HepG2 (cell line): ENCODE results near the gene EVA1A. TPM values are rescaled to one million over a fixed set of nuclear protein-coding genes. Genes with fewer than 3 reads are reported as not detected.

Experiments used
- ATAC-seq: fragments of 200-7000 bp; cut with Tn5 transposase; 3 replicates; pipeline ENCODE4 v1.9.1; 2020; ENCODE audit warnings: mild to moderate bottlenecking, moderate library complexity
- BruUV-seq: library from RNA; stranded (reverse); fragments of 400-500 nt; replicated peaks from 2 replicates; lab custom pipeline; 2021; lab: Mats Ljungman, UMichigan
- CTCF ChIA-PET: fragments of 300-600 bp; formaldehyde crosslinking; extraction: SDS; loops from one replicate; lab custom pipeline; 2021; ENCODE audit warnings: low total read pairs, inconsistent platforms, low intra/inter-chr PET ratio; lab: Yijun Ruan, JAX
- POLR2A ChIA-PET: fragments of 350-600 bp; sonication (Branson Sonifier 250); formaldehyde crosslinking; loops from one replicate; lab custom pipeline; 2020; ENCODE audit warnings: antibody characterized with exemption, inconsistent platforms; lab: Yijun Ruan, JAX
- DNase-seq: peaks from one replicate; pipeline ENCODE4 v3.0.0-alpha.2; 2015; ENCODE audit warnings: low spot score
- FAIRE-seq: peaks from 3 replicates; lab custom pipeline; 2011; peaks lifted over from hg19 to GRCh38; lab: Jason Lieb, UNC
- H2AFZ ChIP-seq: one replicate; pipeline ENCODE4 v1.6.1; 2011; ENCODE audit warnings: low read length, inconsistent platforms
- H3K27ac ChIP-seq: fragments of 300-600 bp; 3 replicates; pipeline ENCODE4 v1.8.0; 2011; ENCODE audit warnings: mixed run types, mild to moderate bottlenecking, mixed read lengths, low read length, inconsistent platforms; ENCODE audit not compliant: insufficient read depth; ENCODE audit errors: extremely low read length
- H3K27me3 ChIP-seq, 2 experiments: fragments of 200-600 bp in 1 of 2; 2 replicates in 1 of 2; 3 replicates in 1 of 2; pipeline versions ENCODE4 v1.6.0 to v1.8.0; 2011; ENCODE audit warnings: low read length in 2 of 2, mild to moderate bottlenecking in 2 of 2, moderate library complexity in 2 of 2, inconsistent platforms in 1 of 2; ENCODE audit not compliant: insufficient read depth in 2 of 2, control insufficient read depth in 1 of 2
- H3K36me3 ChIP-seq, 2 experiments: fragments of 200-600 bp in 1 of 2; replicated peaks in 1 of 2; 2 replicates in 1 of 2; 3 replicates in 1 of 2; pipeline versions ENCODE4 v1.5.1 to v1.8.0; 2011; ENCODE audit warnings: low read length in 2 of 2, inconsistent platforms in 1 of 2; ENCODE audit not compliant: insufficient read depth in 2 of 2, control insufficient read depth in 1 of 2
- H3K4me1 ChIP-seq: 2 replicates; pipeline ENCODE4 v1.5.1; 2012; ENCODE audit warnings: low read length, inconsistent platforms; ENCODE audit not compliant: insufficient read depth
- H3K4me2 ChIP-seq: 2 replicates; pipeline ENCODE4 v1.6.0; 2011; ENCODE audit warnings: low read depth, low read length, inconsistent platforms
- H3K4me3 ChIP-seq, 3 experiments: fragments of 200-600 bp in 1 of 3; sonication (generic), shearing (Covaris generic) in 1 of 3; replicated peaks in 1 of 3; 2 replicates each; pipeline ENCODE4 v1.5.1; 2011 to 2016; ENCODE audit warnings: low read length in 3 of 3, inconsistent platforms in 2 of 3, low read depth in 2 of 3, mild to moderate bottlenecking in 2 of 3, control low read depth in 1 of 3, mixed read lengths in 1 of 3; ENCODE audit not compliant: insufficient read depth in 1 of 3
- H3K79me2 ChIP-seq: one replicate; pipeline ENCODE4 v1.6.1; 2011; ENCODE audit warnings: low read length, inconsistent platforms; ENCODE audit not compliant: insufficient read depth
- H3K9ac ChIP-seq: 2 replicates; pipeline ENCODE4 v1.6.0; 2011; ENCODE audit warnings: mild to moderate bottlenecking, low read depth, low read length, inconsistent platforms; ENCODE audit not compliant: insufficient read depth
- H3K9me3 ChIP-seq: 2 replicates; pipeline ENCODE4 v1.5.1; 2012; ENCODE audit warnings: mild to moderate bottlenecking, low read length
- H4K20me1 ChIP-seq: 2 replicates; pipeline ENCODE4 v1.6.0; 2011; ENCODE audit warnings: inconsistent platforms, mild to moderate bottlenecking, low read length, moderate library complexity; ENCODE audit not compliant: insufficient read depth
- HCFC1 ChIP-seq: fragments of 150-350 bp; IDR thresholded peaks from 2 replicates; pipeline ENCODE4 v1.6.1; 2014; ENCODE audit warnings: low read depth, low read length
- NCOA5 ChIP-seq: sonication (generic); formaldehyde crosslinking; IDR thresholded peaks from 2 replicates; pipeline ENCODE4 v1.4.0; 2020; ENCODE audit warnings: missing genetic modification reagents
- RFX5 ChIP-seq: IDR thresholded peaks from 2 replicates; pipeline ENCODE4 v1.6.1; 2011; ENCODE audit warnings: low read depth, low read length, improper control_type of control experiment
- WGBS: methylation state at CpG from one replicate; pipeline ENCODE4 v1.1.6; 2017; ENCODE audit warnings: low lambda C conversion rate; 5-methylcytosine and 5-hydroxymethylcytosine counted together
- in situ Hi-C: cut with HindIII; loops from 2 replicates; pipeline ENCODE4 v1.10.0; 2017; ENCODE audit warnings: low pct_unique_long_range_greater_than_20kb; ENCODE audit not compliant: extremely low pct_ligation_motif_present
- intact Hi-C: fragments of 100-400 bp; cut with micrococcal nuclease; formaldehyde crosslinking; loops from one replicate; pipeline ENCODE4 v1.10.0; 2022; ENCODE audit not compliant: unreplicated experiment
- polyA plus RNA-seq, 8 experiments: library from polyadenylated mRNA; depleted of rRNA in 3 of 8; stranded (reverse) in 7 of 8; unstranded in 1 of 8; fragments of >200 nt; fragmentation: Illumina TruSeq in 4 of 8; extraction: Trizol in 4 of 8; gene quantifications; 2 replicates each; pipeline versions ENCODE4 v1.2.1 to v1.2.3, GENCODE V29; 2011 to 2016; ENCODE audit warnings: low read depth in 4 of 8, missing spikeins in 1 of 8, mixed read lengths in 1 of 8; ENCODE audit not compliant: insufficient read depth in 1 of 8
- total RNA-seq, 5 experiments: library from RNA; depleted of rRNA; stranded (reverse); fragments of >200 nt; fragmentation: Illumina TruSeq; extraction: Trizol; gene quantifications; 2 replicates each; pipeline ENCODE4 v1.2.3, GENCODE V29; 2016; ENCODE audit warnings: low read depth in 1 of 5
- TF ChIP-seq, protein P1 (sequence below): sonication (generic); formaldehyde crosslinking; IDR thresholded peaks from 2 replicates; pipeline ENCODE4 v1.4.0; 2020; ENCODE audit warnings: mild to moderate bottlenecking, low read depth, missing genetic modification reagents
- TF ChIP-seq, protein P2 (sequence below): IDR thresholded peaks from 2 replicates; pipeline ENCODE4 v1.6.1; 2012; ENCODE audit warnings: low read depth, low read length, improper control_type of control experiment
- TF ChIP-seq, protein P3 (sequence below), 2 experiments: fragments of 450-650 bp in 1 of 2; sonication (generic) in 1 of 2; formaldehyde crosslinking in 1 of 2; IDR thresholded peaks; 2 replicates each; pipeline versions ENCODE4 v1.6.1 to v1.8.0; 2016 to 2022; ENCODE audit warnings: antibody characterized with exemption in 1 of 2, mild to moderate bottlenecking in 1 of 2, missing genetic modification reagents in 1 of 2

EVA1A gene
- total and polyA plus RNA-seq, 2 of the 13 experiments (the other 11 are each of a cell fraction or from before 2014, with no cell fraction given), result 57.5 to 57.8 TPM

DNA sequence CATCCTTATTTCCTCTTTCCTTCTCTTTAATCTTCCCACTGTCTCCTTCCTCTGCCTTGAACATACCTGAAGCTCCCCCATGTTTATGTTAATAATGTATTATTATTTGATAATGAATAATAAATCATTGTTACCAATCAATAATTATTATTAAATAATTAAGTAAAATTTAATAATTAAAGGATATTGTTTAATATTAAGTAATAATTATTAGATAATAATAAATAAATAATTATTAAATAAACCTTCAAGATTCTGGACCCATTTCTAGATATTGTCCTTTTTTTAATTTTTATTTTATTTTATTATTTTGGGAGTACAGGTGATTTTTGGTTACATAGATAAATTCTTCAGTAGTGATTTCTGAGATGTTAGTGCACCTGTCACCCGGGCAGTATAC lies 7.4 kb upstream of the EVA1A start:
- Histone ChIP-seq H3K27me3 (no peaks in the 10 kb centered on the region), H4K20me1 (no peaks in the 10 kb centered on the region), H3K9ac (no peak overlapping the region), H3K4me1 (peaks cover 91% of the 10 kb centered on the region), H2AFZ (no peak overlapping the region), H3K36me3 (no peaks in the 10 kb centered on the region), H3K79me2 (peaks cover 13% of the 10 kb centered on the region), H3K9me3 (no peaks in the 10 kb centered on the region), H3K4me2 (no peak overlapping the region), H3K4me3 (no peak overlapping the region), H3K27ac (no peak overlapping the region)
- intact Hi-C loops, result no loop called here
- CTCF ChIA-PET, result no interaction called here
- POLR2A ChIA-PET, result interaction anchor here (1.7 kb wide), 1 partner anchor 45 kb away, joined by 5 read pairs; no protein-coding TSS in a partner anchor
- 96% methylated on average over 1 of the region's 1 CpG for WGBS
- FAIRE-seq (no peak), ATAC-seq (no peak), DNase-seq (no peak)
- TF ChIP-seq, protein P1, sequence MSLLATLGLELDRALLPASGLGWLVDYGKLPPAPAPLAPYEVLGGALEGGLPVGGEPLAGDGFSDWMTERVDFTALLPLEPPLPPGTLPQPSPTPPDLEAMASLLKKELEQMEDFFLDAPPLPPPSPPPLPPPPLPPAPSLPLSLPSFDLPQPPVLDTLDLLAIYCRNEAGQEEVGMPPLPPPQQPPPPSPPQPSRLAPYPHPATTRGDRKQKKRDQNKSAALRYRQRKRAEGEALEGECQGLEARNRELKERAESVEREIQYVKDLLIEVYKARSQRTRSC (CRISPR knock-in tag), result no peak
- TF ChIP-seq NCOA5 (CRISPR knock-in tag) (no peak), HCFC1 (no peak), RFX5 (no peak)
- TF ChIP-seq, protein P2, sequence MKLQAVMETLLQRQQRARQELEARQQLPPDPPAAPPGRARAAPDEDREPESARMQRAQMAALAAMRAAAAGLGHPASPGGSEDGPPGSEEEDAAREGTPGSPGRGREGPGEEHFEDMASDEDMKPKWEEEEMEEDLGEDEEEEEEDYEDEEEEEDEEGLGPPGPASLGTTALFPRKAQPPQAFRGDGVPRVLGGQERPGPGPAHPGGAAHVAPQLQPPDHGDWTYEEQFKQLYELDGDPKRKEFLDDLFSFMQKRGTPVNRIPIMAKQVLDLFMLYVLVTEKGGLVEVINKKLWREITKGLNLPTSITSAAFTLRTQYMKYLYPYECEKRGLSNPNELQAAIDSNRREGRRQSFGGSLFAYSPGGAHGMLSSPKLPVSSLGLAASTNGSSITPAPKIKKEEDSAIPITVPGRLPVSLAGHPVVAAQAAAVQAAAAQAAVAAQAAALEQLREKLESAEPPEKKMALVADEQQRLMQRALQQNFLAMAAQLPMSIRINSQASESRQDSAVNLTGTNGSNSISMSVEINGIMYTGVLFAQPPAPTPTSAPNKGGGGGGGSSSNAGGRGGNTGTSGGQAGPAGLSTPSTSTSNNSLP, result no peak
- TF ChIP-seq, protein P3, sequence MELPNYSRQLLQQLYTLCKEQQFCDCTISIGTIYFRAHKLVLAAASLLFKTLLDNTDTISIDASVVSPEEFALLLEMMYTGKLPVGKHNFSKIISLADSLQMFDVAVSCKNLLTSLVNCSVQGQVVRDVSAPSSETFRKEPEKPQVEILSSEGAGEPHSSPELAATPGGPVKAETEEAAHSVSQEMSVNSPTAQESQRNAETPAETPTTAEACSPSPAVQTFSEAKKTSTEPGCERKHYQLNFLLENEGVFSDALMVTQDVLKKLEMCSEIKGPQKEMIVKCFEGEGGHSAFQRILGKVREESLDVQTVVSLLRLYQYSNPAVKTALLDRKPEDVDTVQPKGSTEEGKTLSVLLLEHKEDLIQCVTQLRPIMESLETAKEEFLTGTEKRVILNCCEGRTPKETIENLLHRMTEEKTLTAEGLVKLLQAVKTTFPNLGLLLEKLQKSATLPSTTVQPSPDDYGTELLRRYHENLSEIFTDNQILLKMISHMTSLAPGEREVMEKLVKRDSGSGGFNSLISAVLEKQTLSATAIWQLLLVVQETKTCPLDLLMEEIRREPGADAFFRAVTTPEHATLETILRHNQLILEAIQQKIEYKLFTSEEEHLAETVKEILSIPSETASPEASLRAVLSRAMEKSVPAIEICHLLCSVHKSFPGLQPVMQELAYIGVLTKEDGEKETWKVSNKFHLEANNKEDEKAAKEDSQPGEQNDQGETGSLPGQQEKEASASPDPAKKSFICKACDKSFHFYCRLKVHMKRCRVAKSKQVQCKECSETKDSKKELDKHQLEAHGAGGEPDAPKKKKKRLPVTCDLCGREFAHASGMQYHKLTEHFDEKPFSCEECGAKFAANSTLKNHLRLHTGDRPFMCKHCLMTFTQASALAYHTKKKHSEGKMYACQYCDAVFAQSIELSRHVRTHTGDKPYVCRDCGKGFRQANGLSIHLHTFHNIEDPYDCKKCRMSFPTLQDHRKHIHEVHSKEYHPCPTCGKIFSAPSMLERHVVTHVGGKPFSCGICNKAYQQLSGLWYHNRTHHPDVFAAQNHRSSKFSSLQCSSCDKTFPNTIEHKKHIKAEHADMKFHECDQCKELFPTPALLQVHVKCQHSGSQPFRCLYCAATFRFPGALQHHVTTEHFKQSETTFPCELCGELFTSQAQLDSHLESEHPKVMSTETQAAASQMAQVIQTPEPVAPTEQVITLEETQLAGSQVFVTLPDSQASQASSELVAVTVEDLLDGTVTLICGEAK (IDR thresholded peaks at IDR 0.05), result no peak
- TF ChIP-seq, protein P3 (CRISPR knock-in tag; IDR thresholded peaks at IDR 0.05), result no peak
- in situ Hi-C loops, result no loop called here
- BruUV-seq, result no TSS peak
